Activated CD4-positive, alpha-beta T cell treated with anti-CD3 and anti-CD28 coated beads, Interleukin-2, amount 10 ng/mL, durations not matched to agents 7 days and 5 days (primary cell): Measurements from ENCODE around the gene ST6GALNAC5. TPM values are rescaled to one million over a fixed set of nuclear protein-coding genes. Genes with fewer than 3 reads are reported as not detected.

Source experiments
- CTCF ChIA-PET: fragments of 350-600 bp; sonication (Branson Sonifier 250); formaldehyde crosslinking; loops from one replicate; lab custom pipeline; 2021; ENCODE audit warnings: antibody characterized with exemption; lab: Charles Lee
- POLR2A ChIA-PET: fragments of 350-600 bp; sonication (Branson Sonifier 250); formaldehyde crosslinking; loops from one replicate; lab custom pipeline; 2021; ENCODE audit warnings: antibody characterized with exemption; lab: Charles Lee
- DNase-seq: peaks from one replicate; pipeline ENCODE4 v3.0.0-alpha.2; 2020
- H3K27ac Mint-ChIP-seq: one replicate; pipeline ENCODE4 v1.8.0; 2021; ENCODE audit warnings: mild to moderate bottlenecking, moderate library complexity, mixed read lengths
- H3K27me3 Mint-ChIP-seq: one replicate; pipeline ENCODE4 v1.8.0; 2021; ENCODE audit warnings: mixed read lengths
- H3K36me3 Mint-ChIP-seq: one replicate; pipeline ENCODE4 v1.8.0; 2021; ENCODE audit warnings: low read depth, mixed read lengths
- H3K4me1 Mint-ChIP-seq: one replicate; pipeline ENCODE4 v1.8.0; 2021; ENCODE audit warnings: mixed read lengths
- H3K4me3 Mint-ChIP-seq: one replicate; pipeline ENCODE4 v1.8.0; 2021; ENCODE audit warnings: mild to moderate bottlenecking, moderate library complexity, mixed read lengths
- H3K9me3 Mint-ChIP-seq: one replicate; pipeline ENCODE4 v1.8.0; 2021; ENCODE audit warnings: mixed read lengths
- total RNA-seq, 2 experiments: library from RNA; stranded (reverse); gene quantifications; one replicate each; pipeline ENCODE4 v1.2.3, GENCODE V29; 2021

The ST6GALNAC5 gene
- total RNA-seq, 2 experiments from 2014 or later, result not detected

DNA sequence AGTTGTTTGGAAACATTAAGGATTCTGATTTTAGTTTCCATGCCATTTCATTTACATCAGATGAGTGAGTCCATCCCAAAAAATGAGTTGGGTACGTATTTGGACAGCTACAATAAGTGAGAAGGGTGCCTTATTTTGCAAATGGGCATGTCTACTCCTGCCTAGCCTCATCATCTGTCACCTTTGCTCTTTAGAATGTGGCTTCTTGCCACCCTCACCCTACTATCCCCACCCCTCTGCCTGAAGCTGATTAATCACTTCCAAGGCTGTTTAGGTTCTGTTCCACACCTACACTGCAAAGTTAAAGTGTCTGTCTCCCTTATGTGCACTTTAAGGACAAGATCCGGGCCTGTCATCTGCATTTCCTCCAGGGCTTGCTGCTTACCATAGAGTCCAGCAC, 61.2 kb downstream of the ST6GALNAC5 start:
- CTCF ChIA-PET, result no interaction called here
- H3K36me3 Mint-ChIP-seq, result no peaks in the 10 kb centered on the region
- DNase-seq, result no peak
- POLR2A ChIA-PET, result no interaction called here
- no peaks in the 10 kb centered on the region for H3K4me1 Mint-ChIP-seq
- no peaks in the 10 kb centered on the region for H3K9me3 Mint-ChIP-seq
- peaks cover 7% of the 10 kb centered on the region for H3K27me3 Mint-ChIP-seq
- no peak overlapping the region for H3K4me3 Mint-ChIP-seq
- H3K27ac Mint-ChIP-seq, result no peak overlapping the region

DNA sequence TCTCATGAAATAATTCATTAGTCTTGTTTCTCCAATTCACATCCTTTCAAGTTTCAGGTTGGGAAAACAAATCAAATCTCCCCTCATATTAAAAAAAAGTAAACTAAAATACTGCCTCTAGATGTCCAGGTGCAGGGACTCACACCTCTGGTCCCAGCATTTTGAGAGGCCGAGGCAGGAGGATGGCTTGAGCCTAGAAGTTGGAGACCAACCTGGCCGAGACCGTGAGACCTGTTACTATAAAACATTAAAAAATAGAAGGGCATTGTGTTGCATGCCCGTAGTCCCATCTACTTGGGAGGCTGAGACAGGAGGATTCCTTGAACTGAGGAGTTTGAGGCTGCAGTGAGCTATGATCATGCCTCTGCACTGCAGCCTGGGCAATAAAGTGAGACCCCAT, 61.9 kb downstream of the ST6GALNAC5 start:
- ChIA-PET POLR2A (no interaction called here), CTCF (no interaction called here)
- Mint-ChIP-seq H3K9me3 (no peaks in the 10 kb centered on the region), H3K27ac (no peak overlapping the region), H3K27me3 (peaks cover 7% of the 10 kb centered on the region), H3K4me3 (no peak overlapping the region), H3K36me3 (no peaks in the 10 kb centered on the region), H3K4me1 (peaks cover 3% of the 10 kb centered on the region)
- DNase-seq, result no peak

DNA sequence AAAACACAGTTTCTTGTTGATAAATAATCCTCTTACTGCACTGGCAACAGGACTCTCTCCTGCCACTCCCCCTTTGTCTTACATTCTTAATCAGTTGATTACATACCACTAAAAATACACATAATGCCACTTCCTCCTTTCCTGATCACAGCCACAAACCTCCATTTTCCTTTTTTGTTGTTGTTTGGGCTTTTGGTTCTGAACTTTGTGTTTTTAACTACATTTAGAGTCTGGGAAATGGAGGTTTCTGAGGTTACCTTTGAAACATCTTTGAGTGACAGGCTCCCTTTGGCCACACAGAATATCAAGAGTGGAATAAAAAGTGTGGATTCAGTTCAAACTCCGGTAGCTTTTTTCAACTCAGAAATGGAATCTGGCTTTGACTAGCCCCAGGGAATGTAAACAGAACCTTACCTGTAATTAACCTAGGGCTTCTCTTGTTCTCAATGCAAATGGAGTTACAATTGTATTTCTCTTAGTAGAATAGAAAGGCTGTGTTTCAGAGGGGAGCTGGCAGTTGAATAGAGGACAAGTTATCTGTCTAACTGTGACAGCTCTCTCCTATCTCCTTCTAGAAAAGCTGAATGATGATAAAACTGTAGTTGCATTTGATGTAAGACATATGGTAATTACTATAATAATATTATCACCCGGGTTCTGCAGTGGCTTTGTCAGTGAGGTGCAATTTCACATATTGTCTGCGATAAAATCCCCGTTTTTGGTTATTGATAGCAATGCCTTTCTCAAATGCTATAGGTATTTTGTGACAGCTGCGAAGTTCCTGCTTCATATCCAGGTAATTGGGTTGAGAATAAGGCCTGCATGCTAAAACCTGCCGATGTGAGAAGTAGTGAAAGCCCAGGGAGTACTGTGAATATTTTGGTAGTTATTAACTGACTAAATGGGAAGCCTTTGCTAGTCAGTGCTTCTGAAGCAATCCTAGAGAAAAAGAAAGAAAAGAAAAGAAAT, 66.9 kb downstream of the ST6GALNAC5 start:
- ChIA-PET POLR2A (no interaction called here), CTCF (no interaction called here)
- no peak overlapping the region for H3K4me3 Mint-ChIP-seq
- H3K27me3 Mint-ChIP-seq, result peaks cover 15% of the 10 kb centered on the region
- no peaks in the 10 kb centered on the region for H3K36me3 Mint-ChIP-seq
- H3K4me1 Mint-ChIP-seq, result peaks cover 3% of the 10 kb centered on the region
- H3K27ac Mint-ChIP-seq, result no peak overlapping the region
- H3K9me3 Mint-ChIP-seq, result no peaks in the 10 kb centered on the region
- DNase-seq, result no peak

DNA sequence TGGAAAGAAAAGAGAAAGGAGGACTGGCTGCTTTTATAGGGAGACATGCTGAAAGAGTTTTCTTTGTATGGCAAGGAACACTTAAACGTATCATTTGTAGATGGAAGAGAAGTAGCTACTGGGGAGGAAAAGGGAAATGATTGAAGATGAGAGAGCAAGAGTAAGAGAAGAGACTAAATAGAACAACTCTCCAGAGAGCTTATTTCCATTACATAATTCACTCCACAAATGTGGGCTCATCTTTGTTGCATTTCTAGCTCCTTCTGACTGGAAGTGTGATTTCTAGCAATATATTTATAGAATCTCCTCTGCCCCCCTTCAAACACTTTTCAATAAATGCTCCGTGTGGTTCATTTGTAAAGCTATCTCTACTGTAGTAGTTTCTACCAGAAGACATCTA, 71.0 kb downstream of the ST6GALNAC5 start:
- DNase-seq, result no peak
- Mint-ChIP-seq H3K36me3 (no peaks in the 10 kb centered on the region), H3K27me3 (peaks cover 10% of the 10 kb centered on the region), H3K27ac (no peak overlapping the region), H3K9me3 (no peaks in the 10 kb centered on the region), H3K4me1 (peaks cover 3% of the 10 kb centered on the region), H3K4me3 (no peak overlapping the region)
- POLR2A ChIA-PET, result no interaction called here
- CTCF ChIA-PET, result no interaction called here

DNA sequence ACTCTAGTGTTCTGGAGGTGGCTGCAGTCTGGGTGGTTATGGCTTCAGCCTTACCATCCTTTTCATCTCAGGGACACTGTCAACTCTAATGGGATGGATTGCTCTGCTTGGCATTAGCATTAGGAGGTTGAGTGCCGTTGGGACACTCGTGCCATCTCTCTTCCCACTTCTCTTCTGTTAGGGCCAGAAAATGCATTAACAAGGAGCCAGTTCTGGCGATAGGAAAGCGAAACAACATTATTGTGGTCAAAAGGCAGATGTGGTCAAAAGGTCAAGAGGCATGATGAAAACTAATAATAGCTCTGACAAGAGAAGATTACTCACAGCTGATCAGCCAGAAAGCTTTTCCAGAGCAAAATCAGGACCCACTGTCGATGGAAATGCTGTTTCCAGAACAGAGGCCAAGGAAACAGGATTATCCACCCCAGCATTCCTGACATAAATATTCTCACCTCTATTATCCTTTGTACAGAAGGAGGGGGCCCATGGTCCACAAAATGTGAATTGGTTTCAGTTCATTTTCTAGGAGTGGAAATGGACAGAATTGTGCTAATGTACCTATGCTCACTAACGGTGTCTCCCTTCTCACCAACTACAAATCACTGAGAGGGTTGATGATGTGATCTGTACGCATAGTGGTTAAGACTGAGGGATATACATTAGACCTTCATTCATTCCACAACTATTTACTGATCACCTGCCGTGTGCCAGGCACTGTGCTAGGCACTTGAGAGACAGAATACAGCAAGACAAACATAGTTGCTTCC, 72.0 kb downstream of the ST6GALNAC5 start:
- H3K36me3 Mint-ChIP-seq, result no peaks in the 10 kb centered on the region
- POLR2A ChIA-PET, result no interaction called here
- H3K4me1 Mint-ChIP-seq, result no peaks in the 10 kb centered on the region
- no peak overlapping the region for H3K27ac Mint-ChIP-seq
- H3K27me3 Mint-ChIP-seq, result peaks cover 12% of the 10 kb centered on the region
- no peak overlapping the region for H3K4me3 Mint-ChIP-seq
- no peaks in the 10 kb centered on the region for H3K9me3 Mint-ChIP-seq
- CTCF ChIA-PET, result no interaction called here
- no peak for DNase-seq

GRCh38 chr1:76939817-76940216, 72.5 kb downstream of the ST6GALNAC5 start:
- Mint-ChIP-seq H3K36me3 (no peaks in the 10 kb centered on the region), H3K9me3 (no peaks in the 10 kb centered on the region), H3K27ac (no peak overlapping the region), H3K4me3 (no peak overlapping the region), H3K4me1 (no peaks in the 10 kb centered on the region), H3K27me3 (peaks cover 12% of the 10 kb centered on the region)
- DNase-seq, result no peak
- CTCF ChIA-PET, result no interaction called here
- POLR2A ChIA-PET, result no interaction called here

DNA sequence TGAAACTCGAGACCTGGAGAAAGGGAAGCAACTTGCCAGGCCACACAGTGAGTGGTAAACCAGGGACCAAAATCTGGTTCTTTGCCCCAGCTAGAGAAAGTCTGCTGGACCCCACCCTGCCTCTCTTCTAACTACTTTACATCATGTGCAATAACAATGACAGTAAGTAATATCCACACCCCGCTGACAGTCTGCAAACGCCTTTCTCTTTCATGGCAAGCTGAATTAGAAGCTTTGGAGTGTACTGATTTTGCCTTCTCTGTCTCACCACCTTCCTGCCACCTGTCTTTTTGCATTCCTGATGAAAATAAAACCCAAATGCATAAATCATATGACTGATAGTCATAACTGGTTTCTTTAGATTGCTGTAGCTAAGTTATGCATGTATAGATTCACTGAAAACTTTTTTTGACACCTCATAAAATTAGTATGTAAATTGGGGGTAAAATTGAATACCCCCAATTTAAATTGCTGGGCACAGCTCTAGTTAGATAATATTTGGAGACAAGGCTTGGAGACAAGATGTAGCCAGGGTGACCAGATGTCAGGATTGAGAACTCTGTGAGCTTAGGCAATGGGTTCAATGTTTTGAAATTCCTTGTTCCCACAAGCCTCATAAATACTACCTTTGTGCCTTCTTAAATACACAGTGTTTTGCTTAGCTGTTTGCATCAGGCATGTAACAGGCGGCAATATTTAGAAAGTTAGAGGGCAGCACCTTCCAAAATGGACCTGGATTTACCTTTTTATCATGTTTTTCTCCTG, 73.5 kb downstream of the ST6GALNAC5 start:
- no peak overlapping the region for H3K27ac Mint-ChIP-seq
- H3K36me3 Mint-ChIP-seq, result no peaks in the 10 kb centered on the region
- POLR2A ChIA-PET, result no interaction called here
- CTCF ChIA-PET, result no interaction called here
- H3K4me1 Mint-ChIP-seq, result no peaks in the 10 kb centered on the region
- no peaks in the 10 kb centered on the region for H3K9me3 Mint-ChIP-seq
- no peak for DNase-seq
- no peak overlapping the region for H3K4me3 Mint-ChIP-seq
- peaks cover 12% of the 10 kb centered on the region for H3K27me3 Mint-ChIP-seq

DNA sequence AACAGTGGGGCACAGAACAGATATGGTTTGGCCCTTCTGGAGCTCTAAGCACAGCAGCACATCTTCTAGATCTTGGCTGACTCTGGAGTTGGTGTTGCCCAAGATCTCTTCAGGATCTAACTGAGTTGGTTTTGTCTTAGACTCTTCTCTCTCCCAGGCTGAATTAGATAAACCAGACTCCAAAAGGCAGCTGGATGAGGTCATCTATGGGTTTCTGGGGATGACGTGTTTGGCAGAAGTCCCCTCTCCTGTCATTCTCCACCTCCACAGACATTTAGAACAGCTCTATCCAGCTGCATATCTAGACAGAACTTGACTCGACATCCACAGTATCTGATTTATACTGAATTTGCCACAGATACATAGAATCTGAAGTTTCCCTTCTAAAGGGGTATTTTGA, 75.3 kb downstream of the ST6GALNAC5 start:
- Mint-ChIP-seq H3K4me3 (no peak overlapping the region), H3K27ac (no peak overlapping the region)
- CTCF ChIA-PET, result no interaction called here

DNA sequence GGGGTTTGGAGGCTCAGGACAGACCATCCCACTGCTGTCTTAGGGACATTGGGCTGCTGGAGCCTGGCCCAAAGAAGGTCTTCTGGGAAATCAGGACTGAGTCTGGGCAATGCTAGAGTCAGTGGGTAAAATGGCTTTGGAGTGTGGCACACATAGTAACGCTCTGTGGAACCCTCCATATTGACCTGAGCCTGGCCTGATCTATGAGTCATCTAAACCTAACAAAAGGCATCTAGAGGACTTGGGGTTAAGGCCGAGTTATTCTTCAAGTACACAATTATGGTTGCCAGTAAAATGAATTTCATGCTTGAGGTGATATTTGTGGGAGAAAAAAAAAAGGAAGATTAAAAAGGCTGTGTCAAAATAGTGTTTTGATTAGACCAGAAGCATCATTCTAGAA, 77.7 kb downstream of the ST6GALNAC5 start:
- no peak overlapping the region for H3K27ac Mint-ChIP-seq
- no peak overlapping the region for H3K4me3 Mint-ChIP-seq
- ChIA-PET CTCF (no interaction called here), POLR2A (no interaction called here)
- H3K27me3 Mint-ChIP-seq, result peaks cover 3% of the 10 kb centered on the region
- DNase-seq, result no peak
- no peaks in the 10 kb centered on the region for H3K36me3 Mint-ChIP-seq
- no peaks in the 10 kb centered on the region for H3K9me3 Mint-ChIP-seq
- no peaks in the 10 kb centered on the region for H3K4me1 Mint-ChIP-seq

More for the DNA sequence above, 75.3 kb downstream of the ST6GALNAC5 start:
- no peak for DNase-seq
- no peaks in the 10 kb centered on the region for H3K9me3 Mint-ChIP-seq
- H3K27me3 Mint-ChIP-seq, result peaks cover 7% of the 10 kb centered on the region
- no peaks in the 10 kb centered on the region for H3K4me1 Mint-ChIP-seq
- H3K36me3 Mint-ChIP-seq, result no peaks in the 10 kb centered on the region
- POLR2A ChIA-PET, result no interaction called here

DNA sequence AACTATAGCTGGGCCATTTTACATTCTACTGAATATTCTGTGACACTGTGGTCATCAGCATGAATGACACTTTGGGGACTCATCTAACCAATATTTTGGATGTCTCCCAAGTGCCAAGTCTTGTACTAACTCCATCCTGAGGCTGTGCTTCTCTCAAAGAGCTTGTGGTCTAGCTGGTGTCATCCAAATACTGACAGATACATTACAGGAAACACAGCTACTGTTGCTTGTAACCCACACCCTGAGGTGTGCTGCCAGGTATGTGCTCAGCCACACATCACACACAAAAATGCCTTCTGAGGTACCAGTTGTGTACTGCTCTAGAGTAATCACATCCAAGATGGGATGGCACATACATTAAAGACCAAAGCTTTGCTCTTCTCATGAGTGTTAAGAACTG, 81.6 kb downstream of the ST6GALNAC5 start:
- no peak overlapping the region for H3K27ac Mint-ChIP-seq
- H3K36me3 Mint-ChIP-seq, result no peaks in the 10 kb centered on the region
- no peak for DNase-seq
- CTCF ChIA-PET, result no interaction called here
- H3K4me3 Mint-ChIP-seq, result no peak overlapping the region
- POLR2A ChIA-PET, result no interaction called here
- H3K27me3 Mint-ChIP-seq, result no peaks in the 10 kb centered on the region
- no peaks in the 10 kb centered on the region for H3K4me1 Mint-ChIP-seq
- H3K9me3 Mint-ChIP-seq, result no peaks in the 10 kb centered on the region

DNA sequence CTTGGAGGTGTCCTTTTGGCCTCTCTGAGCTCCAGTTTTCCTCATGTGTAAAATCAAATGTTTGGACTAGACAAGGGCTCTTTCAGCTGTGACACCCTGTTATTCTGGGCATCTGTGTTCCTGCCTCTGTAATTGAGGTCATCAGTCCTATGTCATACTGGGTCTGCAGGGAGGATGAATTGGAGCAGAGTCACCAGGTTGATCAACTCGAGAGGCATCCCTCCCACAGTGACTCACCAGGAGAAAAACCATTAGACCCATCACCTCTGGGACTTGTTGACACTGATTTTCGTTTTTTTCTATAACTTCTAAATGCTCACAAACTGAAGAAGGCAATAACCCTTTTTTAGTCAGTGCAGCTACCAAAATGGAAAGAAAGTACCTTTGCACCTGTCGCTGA, 82.2 kb downstream of the ST6GALNAC5 start:
- no peak for DNase-seq
- Mint-ChIP-seq H3K36me3 (no peaks in the 10 kb centered on the region), H3K4me1 (no peaks in the 10 kb centered on the region), H3K9me3 (no peaks in the 10 kb centered on the region), H3K27me3 (no peaks in the 10 kb centered on the region), H3K4me3 (no peak overlapping the region), H3K27ac (no peak overlapping the region)
- CTCF ChIA-PET, result no interaction called here
- POLR2A ChIA-PET, result no interaction called here

DNA sequence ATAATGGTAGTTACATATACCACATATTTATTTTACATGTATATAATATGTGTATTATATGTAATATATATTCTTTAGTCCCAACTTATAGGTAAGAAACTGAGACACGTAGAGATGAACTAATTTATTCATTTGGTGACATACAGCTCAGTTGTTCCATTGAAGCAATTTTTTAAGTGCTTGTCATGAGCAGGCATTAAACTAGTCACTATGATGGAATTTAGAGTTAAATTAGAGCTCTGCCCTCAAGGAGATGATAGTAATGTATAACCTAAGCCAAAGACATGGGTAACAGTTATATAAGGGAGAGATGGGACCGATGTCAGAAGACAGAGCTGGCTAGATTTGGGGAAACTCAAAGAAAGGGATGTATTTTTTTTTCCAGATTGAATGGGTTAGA, 83.0 kb downstream of the ST6GALNAC5 start:
- no peak for DNase-seq
- H3K4me1 Mint-ChIP-seq, result no peaks in the 10 kb centered on the region
- H3K27ac Mint-ChIP-seq, result no peak overlapping the region
- ChIA-PET CTCF (no interaction called here), POLR2A (no interaction called here)
- no peak overlapping the region for H3K4me3 Mint-ChIP-seq
- H3K27me3 Mint-ChIP-seq, result no peaks in the 10 kb centered on the region
- H3K36me3 Mint-ChIP-seq, result no peaks in the 10 kb centered on the region
- H3K9me3 Mint-ChIP-seq, result no peaks in the 10 kb centered on the region

DNA sequence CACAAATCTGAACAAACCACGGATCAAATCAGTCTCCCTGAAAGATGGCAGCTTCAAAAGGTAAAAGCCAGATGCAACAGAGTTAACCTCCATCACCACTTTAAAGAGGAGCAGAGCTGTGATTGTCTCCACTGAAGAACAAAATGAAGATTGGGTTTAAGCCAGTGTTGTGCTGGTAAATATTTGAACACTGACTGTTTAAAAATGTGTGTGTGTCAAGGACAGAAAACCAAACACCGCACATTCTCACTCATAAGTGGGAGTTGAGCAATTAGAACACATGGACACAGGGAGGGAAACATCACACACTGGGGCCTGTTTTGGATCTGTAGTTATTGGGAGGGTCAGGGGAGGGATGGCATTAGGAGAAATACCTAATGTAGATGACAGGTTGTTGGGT, 83.9 kb downstream of the ST6GALNAC5 start:
- Mint-ChIP-seq H3K9me3 (no peaks in the 10 kb centered on the region), H3K27ac (no peak overlapping the region), H3K36me3 (no peaks in the 10 kb centered on the region), H3K4me1 (no peaks in the 10 kb centered on the region), H3K27me3 (no peaks in the 10 kb centered on the region), H3K4me3 (no peak overlapping the region)
- POLR2A ChIA-PET, result no interaction called here
- CTCF ChIA-PET, result interaction anchor here (0.7 kb wide), 1 partner anchor 379 kb away, joined by 3 read pairs; no protein-coding TSS in a partner anchor
- DNase-seq, result no peak
